IPS-NIHi7 (cell line): ENCODE data around the gene ARAF.
A peak's percentile ranks its signal among the peaks of the same experiment; 100 is the strongest.
"Not testable (repeated sequence)": the region's sequence is repeated elsewhere in the genome, so short reads cannot be mapped to it uniquely, and the experiment has no call there.

Experiments used
- DNase-seq: peaks from one replicate; pipeline ENCODE4 v3.0.0; 2012; ENCODE audit warnings: mixed read lengths; ENCODE audit errors: extremely low spot score

ARAF gene

DNA sequence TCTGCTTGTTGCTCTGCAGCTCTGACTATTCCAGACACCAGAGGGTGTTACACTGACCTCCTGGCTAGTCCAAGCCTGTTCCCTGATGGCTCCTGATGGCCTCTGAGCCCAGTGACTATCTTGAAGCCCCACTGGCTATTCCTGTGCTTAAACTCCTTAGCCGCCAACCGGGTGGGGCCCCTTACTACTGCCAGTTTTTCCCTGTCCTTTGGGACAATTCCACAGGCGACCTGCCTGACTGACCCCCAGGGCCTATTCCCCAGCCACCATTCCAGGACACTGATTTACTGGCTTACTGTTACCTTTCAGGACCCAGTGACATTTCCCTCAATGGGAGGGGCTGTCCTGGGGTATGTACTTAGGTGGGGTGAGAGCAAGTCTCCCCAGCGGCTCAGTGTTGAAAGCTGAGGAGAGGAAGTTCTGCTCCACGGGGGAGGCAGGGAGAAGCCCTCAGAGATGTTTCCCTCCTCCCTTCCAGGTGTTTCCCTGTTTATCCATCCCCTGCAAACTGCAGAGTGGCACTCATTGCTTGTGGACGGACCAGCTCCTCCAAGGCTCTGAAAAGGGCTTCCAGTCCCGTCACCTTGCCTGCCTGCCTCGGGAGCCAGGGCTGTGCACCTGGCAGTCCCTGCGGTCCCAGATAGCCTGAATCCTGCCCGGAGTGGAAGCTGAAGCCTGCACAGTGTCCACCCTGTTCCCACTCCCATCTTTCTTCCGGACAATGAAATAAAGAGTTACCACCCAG, 25.2 kb downstream of the ARAF start:
- no peak for DNase-seq

DNA sequence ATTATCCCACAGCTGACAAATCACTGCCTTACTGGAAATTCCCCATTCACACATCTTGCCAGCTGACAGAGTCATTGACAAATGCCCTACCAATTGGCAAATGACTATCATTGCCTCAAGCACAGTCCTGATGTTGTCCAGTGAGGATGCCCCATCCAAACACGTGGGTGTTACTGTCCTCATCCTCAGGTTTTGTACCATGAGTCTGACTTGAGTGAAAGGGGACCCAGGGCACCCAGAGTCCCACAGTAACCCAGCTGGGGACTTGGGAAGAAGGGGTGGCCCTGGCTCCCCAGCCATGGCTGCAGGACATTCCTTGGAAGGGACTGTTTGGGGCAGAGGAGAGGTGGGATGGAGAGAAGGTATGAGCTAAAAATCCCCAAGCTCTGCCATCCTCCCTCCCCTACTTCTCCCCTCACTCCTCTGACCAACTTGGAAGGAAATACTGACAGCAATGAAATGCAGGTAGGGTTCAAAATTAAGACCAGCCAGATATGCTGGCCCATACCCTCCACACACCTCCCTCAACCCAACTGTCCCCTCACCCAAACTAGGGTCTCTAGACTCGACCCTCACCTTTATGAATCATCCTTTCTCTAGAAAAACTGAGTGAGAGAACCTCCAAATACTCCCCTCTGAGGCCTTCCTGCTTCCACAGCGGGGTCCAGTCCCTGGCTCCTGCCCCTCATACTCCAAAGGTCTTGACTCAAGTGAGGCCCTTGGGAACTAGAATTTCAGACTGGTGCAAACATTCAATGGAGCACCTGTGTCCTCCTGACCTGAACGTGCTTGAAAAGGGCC, 26.3 kb downstream of the ARAF start:
- DNase-seq: no peak

DNA sequence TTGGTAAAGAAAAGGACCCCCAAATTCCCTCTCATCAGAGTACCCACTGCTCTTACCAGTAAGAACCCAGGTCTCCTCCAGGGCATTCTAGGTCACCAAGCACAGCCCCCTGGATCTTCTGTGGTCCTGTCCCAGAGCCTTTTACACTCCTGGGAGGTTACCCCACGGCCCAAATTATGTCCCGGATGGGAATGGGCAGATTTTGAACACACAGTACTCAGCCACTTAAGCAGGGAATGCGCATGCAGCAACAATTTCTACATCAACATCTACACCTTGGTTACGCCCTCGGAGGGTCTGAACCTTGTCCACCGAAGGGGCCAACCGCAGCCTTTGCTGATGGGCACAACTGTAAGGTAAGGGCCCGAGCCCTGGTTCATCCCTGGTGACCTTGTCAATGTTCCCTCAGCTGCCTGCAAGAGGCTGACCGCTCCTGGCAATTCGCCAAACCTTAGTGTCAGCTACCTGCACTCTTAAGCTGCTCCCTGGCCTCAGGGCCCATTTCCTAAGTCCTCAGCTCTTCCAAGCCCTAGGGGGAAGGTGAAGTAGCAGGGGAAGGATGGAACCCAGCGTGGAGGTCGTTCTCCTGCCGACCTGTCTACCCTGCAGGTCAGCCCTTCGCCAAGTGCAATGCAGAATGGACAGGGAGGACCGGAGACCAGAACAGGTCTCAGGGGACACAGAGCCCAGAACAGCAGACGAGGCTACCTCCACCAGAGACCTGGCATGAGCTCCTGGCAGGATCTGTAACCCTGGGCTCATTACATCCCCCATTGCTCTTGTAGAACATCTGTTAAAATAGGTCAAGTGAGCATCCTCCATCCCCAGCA, 27.1 kb downstream of the ARAF start:
- DNase-seq: no peak

DNA sequence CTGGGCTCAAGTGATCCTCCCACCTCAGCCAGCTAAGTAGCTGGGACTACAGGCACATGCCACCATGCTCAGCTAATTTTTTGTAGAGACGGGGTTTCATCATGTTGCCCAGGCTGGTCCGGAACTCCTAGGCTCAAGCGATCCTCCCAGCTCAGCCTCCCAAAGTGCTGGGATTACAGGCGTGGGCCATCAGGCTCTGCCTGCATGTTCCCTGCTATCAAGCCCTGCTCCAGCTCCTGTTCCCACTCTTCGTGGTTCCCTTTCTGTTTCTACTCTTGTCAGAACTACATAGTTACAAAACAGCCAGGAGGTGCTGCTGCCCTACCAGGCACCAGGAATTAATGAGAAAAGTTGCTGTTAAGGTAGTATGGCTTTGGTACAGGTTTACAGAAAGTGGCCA, 30.0 kb downstream of the ARAF start:
- no peak for DNase-seq

DNA sequence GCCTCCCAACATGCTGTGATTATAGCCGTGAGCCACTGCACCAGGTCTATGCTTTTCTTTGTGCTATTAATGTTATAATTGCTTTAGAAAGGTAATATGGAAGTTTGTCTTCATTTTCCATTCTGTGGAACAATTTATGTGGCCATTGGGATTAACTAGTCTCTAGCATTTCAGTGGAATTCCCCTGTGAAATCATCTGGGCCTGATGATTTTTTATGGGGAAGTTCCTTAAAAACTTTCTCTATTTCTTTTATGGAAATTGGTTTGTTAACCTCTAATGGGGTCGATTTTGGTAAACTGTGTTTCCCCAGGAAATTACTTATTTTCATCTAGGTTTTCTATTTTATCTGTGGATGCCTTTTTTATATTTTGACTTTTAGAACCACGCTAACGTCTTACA, 32.5 kb downstream of the ARAF start:
- DNase-seq: no peak

DNA sequence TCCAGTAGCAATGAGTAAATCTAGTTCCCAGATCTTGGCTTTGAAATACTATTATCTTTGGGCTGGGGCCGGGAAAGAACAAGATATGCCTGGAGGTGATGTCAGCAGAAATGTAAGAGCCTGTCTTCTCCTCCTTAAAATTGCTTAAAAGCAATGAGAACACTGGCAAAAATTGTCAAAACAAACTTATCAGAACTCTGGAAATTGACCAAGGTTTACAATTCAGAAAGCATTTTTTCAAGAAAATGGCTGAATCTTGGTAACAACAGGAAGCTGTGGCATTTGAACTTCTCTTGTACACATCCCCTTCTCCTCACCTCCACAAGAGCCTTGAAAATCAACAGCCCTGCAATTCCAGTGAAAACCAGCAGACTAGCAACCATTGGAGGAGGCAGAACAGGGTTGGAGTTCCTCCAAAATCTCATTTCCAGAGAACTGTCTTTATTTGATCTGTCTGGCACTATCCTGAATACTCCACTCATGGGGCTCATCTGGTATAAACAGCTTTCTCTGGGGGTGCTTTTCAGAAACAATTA, 34.8 kb downstream of the ARAF start:
- no peak for DNase-seq

DNA sequence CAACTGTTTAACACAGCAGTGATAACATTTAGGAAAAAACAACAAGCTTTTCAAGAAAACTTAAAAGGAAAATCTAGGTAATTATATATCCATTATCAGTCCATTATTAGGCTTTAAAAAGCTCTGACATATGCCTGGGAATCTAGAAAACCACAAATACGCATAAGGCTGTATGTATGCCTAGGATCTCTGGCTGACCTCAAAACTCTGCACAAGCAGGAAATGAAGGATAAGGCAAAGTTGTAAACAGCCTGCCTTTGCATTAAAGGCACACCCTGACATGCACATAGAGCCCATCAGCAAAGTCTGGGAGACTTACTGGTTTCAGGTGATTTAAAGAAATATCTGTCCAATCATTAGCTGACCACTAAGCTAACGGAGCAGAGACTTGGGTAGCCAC, 35.3 kb downstream of the ARAF start:
- DNase-seq: no peak

DNA sequence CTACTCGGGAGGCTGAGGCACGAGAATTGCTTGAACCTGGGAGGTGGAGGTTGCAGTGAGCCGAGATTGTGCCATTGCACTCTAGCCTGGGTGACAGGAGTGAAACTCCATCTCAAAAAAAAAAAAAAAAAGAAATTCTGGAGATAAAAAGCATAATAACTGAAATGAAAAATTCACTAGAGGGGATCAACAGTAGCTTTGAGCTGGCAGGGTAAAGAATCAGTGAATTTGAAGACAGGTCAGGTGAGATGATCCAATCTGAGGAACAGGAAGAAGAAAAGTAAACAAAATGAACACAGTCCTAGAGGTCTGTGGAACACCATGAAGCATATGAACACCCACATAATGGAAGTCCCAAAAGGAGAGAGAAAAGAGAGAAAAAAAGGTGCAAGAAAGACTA, 36.2 kb downstream of the ARAF start:
- DNase-seq: no peak

DNA sequence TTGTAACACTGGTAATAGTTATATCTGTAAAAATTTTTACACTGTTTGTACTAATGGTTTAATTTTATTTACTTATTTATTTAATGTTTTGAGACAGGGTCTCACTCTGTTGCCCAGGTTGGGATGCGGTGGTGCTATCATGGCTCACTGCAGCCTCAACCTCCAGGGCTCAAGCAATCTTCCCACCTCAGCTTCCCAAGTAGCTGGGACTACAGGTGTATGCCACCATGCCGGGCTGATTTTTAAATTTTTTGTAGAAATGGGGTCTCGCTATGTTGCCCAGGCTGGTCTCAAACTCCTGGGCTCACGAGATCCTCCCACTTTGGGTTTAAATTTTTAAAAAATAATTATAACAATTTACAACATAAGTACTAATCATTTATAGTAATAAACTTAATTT, 42.1 kb downstream of the ARAF start:
- not testable (repeated sequence) for DNase-seq

DNA sequence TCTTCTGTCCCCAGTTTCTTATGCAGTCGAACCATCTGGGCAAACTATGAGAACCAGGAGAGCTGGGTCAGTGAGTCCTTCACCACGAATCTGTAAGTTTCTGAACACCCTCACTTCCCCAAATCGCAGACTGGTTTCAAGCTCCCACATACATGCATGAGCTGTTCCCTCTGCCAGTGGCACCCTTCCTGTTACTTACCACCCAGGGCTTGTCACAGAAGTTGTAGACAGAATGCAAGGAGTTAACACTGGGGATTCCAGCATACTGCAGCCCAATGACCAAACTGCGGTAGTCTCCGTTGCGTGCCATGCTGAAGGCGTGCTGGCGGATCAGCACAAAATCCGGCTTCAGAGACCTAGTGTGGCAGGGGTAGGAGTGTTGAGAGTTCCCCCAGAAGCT, 44.0 kb downstream of the ARAF start:
- DNase-seq: no peak

DNA sequence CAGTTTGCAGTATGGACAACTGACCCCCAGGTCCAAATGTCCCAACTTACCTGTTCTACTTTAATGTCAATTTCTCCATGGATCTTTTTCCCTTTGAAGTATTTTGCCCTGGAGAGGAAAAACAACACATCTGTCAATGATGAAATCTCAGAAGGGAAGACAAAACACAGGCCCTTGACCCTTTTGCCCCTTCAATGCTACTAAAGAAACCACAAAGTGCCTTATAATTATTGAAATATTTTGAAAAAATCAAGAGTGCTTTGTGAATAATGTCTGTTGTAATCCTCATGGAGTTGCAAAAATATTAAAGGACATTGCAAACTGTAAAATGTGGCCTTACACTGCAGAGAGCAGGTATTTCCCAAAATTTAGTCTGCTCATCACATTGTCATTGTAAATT, 46.1 kb downstream of the ARAF start:
- DNase-seq: no peak

DNA sequence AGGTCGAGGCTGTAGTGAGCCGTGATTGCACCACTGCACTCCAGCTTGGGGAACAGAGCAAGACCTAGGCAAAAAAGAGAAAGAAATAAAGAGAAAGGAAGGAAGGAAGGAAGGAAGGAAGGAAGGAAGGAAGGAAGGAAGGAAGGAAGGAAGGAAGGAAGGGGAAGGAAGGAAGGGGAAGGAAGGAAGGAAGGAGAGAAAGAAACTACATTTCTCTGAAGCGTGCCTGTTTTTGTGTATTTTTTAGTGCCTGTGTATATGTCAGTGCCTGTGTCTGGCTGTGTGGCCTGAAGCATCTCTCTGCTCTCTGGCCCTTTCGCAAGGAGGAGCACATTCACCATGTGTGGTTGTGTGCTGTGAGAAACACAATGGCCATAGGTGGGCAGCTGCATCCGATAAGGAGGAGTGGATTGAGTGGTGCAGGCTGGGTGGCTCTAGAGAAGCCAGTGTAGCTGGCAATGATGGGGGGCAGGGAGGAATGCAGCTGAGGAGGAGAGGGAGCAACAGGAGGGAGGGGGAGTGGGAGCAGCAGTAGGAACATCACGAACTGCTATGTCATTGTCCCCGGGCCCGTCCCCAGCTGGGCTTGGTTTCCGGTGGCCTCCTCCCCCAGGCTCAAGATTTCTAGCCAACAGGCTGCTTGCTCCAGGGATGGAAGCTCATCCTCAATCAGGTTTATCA, 47.3 kb downstream of the ARAF start:
- DNase-seq: peak; percentile 56

DNA sequence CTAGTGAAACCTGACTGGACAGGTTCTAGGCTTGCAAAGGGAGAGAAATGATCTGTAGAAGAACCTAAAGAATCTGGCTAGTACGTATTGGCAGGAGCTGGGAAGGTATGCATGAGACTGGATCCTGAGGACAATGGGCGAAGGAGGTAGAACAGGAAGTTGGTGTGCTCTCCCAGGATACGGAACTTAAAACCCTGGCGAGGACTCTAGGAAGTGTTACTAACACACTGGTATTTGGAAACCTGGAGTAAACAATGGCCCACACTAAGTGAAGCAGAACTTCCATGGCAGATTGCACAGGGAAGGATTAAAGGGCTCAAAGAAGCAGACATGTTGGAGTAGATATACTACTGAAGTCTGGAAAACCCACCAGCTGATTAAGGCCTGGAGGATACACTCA, 49.5 kb downstream of the ARAF start:
- no peak for DNase-seq

DNA sequence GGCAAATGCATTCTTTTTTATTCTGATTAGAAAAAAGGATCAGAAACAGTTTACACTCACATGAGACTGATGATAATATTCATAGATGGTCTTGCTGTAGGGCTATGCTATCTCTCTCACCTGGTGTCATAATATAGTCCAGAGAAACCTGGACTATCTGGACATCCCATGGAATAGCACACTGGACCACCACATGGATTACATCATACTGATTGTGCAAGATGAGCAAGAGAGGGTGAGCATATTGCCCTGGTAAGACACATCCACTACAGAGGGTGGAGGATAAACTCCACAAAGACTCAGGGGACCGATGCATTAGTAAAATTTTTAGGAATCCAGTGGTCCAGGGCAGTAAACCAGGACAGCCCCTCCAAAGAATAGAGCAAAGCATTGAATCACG, 50.5 kb downstream of the ARAF start:
- no peak for DNase-seq

DNA sequence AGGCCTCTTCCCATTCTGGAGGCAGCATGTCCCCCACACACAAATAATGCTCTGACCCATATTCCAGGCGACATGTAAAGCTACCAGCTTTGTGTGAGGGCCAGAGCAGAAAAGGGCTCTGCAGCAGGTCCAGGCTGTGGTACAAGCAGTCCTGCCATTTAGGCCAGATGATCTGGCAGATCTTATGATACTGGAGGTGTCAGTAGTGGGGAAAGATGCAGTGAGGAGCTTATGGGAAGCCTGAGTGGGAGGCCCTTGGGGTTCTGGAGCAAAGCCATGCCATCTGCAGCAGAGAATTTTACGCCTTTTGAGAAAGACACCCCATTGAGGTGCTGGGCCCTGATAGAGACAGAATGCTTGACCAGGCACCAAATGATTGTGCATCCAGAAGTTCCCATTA, 50.9 kb downstream of the ARAF start:
- DNase-seq: no peak

DNA sequence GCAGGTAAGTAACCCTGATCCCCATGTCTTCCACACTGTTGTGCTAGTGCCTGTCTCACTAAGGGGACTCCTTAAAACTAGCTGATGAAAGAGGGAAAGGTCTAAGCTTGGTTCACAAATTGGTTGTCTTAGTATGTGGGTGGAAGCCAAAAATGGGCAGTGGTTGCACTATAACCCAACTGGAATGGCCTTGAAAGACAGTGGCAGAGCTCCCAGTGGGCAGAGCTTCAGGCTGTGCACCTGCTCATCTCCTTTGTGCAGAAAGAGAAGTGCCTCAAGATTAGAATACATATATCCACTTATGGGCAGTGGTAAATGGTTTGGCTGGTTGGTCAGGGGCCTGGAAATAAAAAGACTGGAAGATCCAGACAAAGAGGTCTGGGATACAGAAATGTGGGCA, 51.4 kb downstream of the ARAF start:
- DNase-seq: no peak

DNA sequence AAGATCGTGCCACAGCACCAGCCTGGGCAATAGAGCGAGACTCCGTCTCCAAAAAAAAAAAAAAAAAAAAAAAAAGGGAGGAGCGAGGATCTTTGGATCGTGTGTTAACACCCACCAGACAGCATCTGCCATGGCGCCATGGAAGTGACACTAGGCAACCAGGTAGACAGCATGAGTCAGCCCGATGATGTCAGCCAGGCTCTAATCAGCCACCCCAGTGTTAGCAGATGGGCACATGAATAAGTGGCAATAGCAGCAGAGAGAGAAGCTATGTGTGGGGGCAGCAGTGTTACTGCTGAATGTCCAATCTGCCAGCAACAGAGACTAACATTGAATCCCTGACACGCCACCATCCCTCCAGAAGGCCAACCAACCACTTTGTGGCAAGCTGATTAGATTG, 52.1 kb downstream of the ARAF start:
- DNase-seq: no peak

DNA sequence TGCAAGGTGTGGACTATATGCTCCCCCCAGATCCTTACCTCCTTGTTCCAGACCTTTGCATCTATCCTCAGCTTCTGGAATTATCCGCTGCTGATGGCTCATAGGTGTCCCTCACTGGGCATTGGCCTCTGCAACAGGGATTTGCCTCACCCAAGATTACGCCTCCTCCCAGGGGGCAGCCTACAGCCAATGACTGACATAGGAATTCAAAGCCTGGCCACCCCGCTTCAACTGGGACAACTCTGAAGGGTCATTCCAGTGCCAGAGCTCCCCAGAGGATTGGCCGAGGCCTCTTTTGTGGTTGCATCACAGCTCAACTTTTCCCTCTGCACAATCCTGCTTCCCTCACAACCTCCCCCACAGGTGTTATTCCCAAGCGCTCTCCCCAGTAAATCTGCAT, 53.6 kb downstream of the ARAF start:
- DNase-seq: no peak

DNA sequence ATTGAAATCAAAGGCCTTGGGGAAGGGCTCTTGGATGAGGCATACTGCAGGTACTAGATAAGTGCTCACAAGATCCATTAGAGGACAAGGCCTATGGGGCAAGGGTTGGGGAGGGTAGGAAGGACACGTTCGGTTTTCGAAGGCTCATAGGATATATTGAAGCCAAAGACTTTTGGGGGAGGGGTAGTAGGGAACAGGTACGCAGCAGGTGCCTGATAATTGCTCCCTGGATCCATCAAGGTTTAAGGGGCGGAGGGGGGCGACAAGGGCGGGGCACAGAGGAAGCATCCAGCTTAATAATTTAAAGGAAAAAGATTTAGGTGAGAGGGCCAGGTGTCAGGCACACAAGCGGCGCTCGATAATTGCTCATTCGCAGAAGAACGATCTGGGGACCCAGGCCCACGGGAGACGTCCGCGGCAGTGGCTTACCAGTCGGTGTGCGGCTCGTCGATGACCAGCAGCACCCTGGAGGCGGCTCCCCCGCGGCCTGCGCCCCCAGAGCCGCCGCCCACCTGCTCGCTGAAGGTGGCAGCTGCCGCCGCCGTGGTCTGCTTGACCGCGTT, 58.0 kb downstream of the ARAF start:
- no peak for DNase-seq

DNA sequence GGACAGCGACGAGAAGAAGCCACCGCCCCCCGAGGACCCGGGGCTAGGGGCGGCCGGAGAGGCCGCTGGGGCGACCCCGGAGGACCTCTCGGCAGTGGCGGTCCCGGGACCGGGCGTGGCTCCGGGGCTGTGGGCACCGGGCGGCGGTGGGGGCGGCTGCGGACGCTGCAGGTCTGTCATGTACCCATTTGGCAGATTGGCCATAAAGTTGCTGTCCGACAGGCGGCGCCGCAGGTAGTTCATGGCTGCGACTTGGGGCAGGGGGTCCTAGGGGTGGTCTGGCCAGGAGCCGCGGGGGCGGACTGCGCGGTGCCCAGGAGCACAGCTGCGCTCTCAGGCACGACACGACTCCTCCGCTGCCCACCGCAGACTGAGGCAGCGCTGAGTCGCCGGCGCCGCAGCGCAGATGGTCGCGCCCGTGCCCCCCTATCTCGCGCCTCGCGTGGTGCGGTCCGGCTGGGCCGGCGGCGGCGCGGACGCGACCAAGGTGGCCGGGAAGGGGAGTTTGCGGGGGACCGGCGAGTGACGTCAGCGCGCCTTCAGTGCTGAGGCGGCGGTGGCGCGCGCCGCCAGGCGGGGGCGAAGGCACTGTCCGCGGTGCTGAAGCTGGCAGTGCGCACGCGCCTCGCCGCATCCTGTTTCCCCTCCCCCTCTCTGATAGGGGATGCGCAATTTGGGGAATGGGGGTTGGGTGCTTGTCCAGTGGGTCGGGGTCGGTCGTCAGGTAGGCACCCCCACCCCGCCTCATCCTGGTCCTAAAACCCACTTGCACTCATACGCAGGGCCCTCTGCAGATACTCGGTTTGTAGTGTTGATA, 58.7 kb downstream of the ARAF start, which contains the start of gene SYN1:
TSS of gene SYN1 (minus strand) at position 372 of the 817 bp plus-strand sequence. CDS start at position 243, 129 bp downstream.
- peak; percentile 86 for DNase-seq
